Uterus (tissue), 4 donors: ENCODE measurements around the gene METTL24. TPM values are rescaled to one million over a fixed set of nuclear protein-coding genes. Genes with fewer than 3 reads are reported as not detected.

Experiments used
- DNase-seq, 2 donors: peaks; one replicate each; pipeline ENCODE4 v3.0.0-alpha.2; 2019 to 2020
- H3K27ac ChIP-seq, 2 donors: fragments of 200-600 bp; sonication (generic); 1 replicate in 1 of 2; 2 replicates in 1 of 2; pipeline ENCODE4 v1.5.1; 2016 to 2018
- H3K27me3 ChIP-seq, 2 donors: fragments of 200-600 bp; sonication (generic); one replicate each; pipeline ENCODE4 v1.5.1; 2018 to 2019; ENCODE audit warnings: control low read depth in 1 of 2
- H3K36me3 ChIP-seq, 2 donors: fragments of 200-600 bp; sonication (generic); one replicate each; pipeline ENCODE4 v1.5.1; 2019; ENCODE audit warnings: control low read depth in 1 of 2
- H3K4me1 ChIP-seq, 2 donors: fragments of 200-600 bp; sonication (generic); one replicate each; pipeline ENCODE4 v1.5.1; 2018 to 2019; ENCODE audit warnings: control low read depth in 1 of 2
- H3K4me3 ChIP-seq, 2 donors: fragments of 200-600 bp; sonication (generic); 1 replicate in 1 of 2; 2 replicates in 1 of 2; pipeline ENCODE4 v1.5.1; 2018 to 2019; ENCODE audit warnings: mild to moderate bottlenecking in 1 of 2
- H3K9me3 ChIP-seq, 2 donors: fragments of 200-600 bp; sonication (generic); one replicate each; pipeline ENCODE4 v1.5.1; 2019; ENCODE audit warnings: control low read depth in 1 of 2
- CTCF ChIP-seq, 4 experiments: fragments of 200-600 bp in 2 of 4; fragments of 450-650 bp in 2 of 4; sonication (generic) in 2 of 4; IDR thresholded peaks; one replicate each; pipeline ENCODE4 v1.5.1; 2016 to 2019; ENCODE audit warnings: antibody characterized with exemption in 4 of 4, mild to moderate bottlenecking in 2 of 4, moderate library complexity in 1 of 4
- POLR2A ChIP-seq, 2 donors: fragments of 450-650 bp; IDR thresholded peaks; one replicate each; pipeline ENCODE4 v1.6.1; 2016; ENCODE audit warnings: antibody characterized with exemption in 2 of 2, mild to moderate bottlenecking in 1 of 2, moderate library complexity in 1 of 2
- intact Hi-C: fragments of 100-400 bp; cut with DNase I; formaldehyde crosslinking; loops from one replicate; pipeline ENCODE4 v1.15.1; 2023; ENCODE audit warnings: low total_unique reads
- total RNA-seq, 4 donors: library from RNA; depleted of rRNA in 3 of 4; stranded (reverse); fragments of >200 nt in 3 of 4; gene quantifications; one replicate each; pipeline versions ENCODE4 v1.1.0 to v1.2.4, GENCODE V29; 2014 to 2023
- donor health status: DM: yes; HTN: yes; CAD: no.

The METTL24 gene
- 10 to 100 TPM in 3 of 4 donors, not detected in 1; 18.0 to 47.2 (median 30.7) TPM for total RNA-seq

- Histone ChIP-seq H3K9me3 (no peaks in the 10 kb centered on the region), H3K27me3 (no peaks in the 10 kb centered on the region), H3K4me3 (peak within 1 kb of the TSS; percentile 45 to 55), H3K27ac (peak within 1 kb of the TSS; percentile 97 to 98), H3K36me3 (no peaks in the 10 kb centered on the region), H3K4me1 (peaks cover 0 to 9% of the 10 kb centered on the region in 2 donors)
- DNase-seq: peak; percentile 31 to 55
- intact Hi-C loops: no loop called here
- TF ChIP-seq POLR2A (IDR thresholded peaks at IDR 0.05) (no peak), CTCF (IDR thresholded peaks at IDR 0.05) (peak in 3 of 4 experiments; percentile 24 to 56 (median 33))
These were observed at the start of gene METTL24 for GRCh38 chr6:110357664-110358552. METTL24 (minus strand) TSS chr6:110358349; CDS start chr6:110358272, 77 bp downstream.

- no peak overlapping the region for H3K27ac ChIP-seq
- H3K9me3 ChIP-seq: no peaks in the 10 kb centered on the region
- H3K4me3 ChIP-seq: no peak overlapping the region
- no peaks in the 10 kb centered on the region for H3K36me3 ChIP-seq
- no peaks in the 10 kb centered on the region for H3K4me1 ChIP-seq
- intact Hi-C loops: no loop called here
- TF ChIP-seq CTCF (IDR thresholded peaks at IDR 0.05) (no peak), POLR2A (IDR thresholded peaks at IDR 0.05) (no peak)
- no peak for DNase-seq
- H3K27me3 ChIP-seq: no peaks in the 10 kb centered on the region
These were observed 46.5 kb upstream of the METTL24 start for GRCh38 chr6:110404607-110405006.

GRCh38 chr6:110401585-110402176 lies 43.5 kb upstream of the METTL24 start:
- DNase-seq: no peak
- Histone ChIP-seq H3K27me3 (no peaks in the 10 kb centered on the region), H3K27ac (no peak overlapping the region), H3K9me3 (no peaks in the 10 kb centered on the region), H3K36me3 (no peaks in the 10 kb centered on the region), H3K4me3 (no peak overlapping the region), H3K4me1 (no peaks in the 10 kb centered on the region)
- intact Hi-C loops: no loop called here
- no peak for TF ChIP-seq POLR2A (IDR thresholded peaks at IDR 0.05)

GRCh38 chr6:110400208-110400607 lies 42.1 kb upstream of the METTL24 start:
- no peaks in the 10 kb centered on the region for H3K9me3 ChIP-seq
- peak in 1 of 2 donors; percentile 36 for DNase-seq
- H3K27ac ChIP-seq: peak overlapping the region; percentile 64 to 68
- no peaks in the 10 kb centered on the region for H3K36me3 ChIP-seq
- no peak for TF ChIP-seq CTCF (IDR thresholded peaks at IDR 0.05)
- TF ChIP-seq POLR2A (IDR thresholded peaks at IDR 0.05): no peak
- H3K4me3 ChIP-seq: peak overlapping the region; percentile 36 to 44
- intact Hi-C loops: no loop called here
- H3K4me1 ChIP-seq: no peaks in the 10 kb centered on the region
- no peaks in the 10 kb centered on the region for H3K27me3 ChIP-seq

- no peaks in the 10 kb centered on the region for H3K9me3 ChIP-seq
- peak in 1 of 2 donors; percentile 32 for DNase-seq
- no peaks in the 10 kb centered on the region for H3K27me3 ChIP-seq
- H3K36me3 ChIP-seq: no peaks in the 10 kb centered on the region
- TF ChIP-seq POLR2A (IDR thresholded peaks at IDR 0.05): no peak
- TF ChIP-seq CTCF (IDR thresholded peaks at IDR 0.05): no peak
- H3K4me1 ChIP-seq: no peaks in the 10 kb centered on the region
- intact Hi-C loops: loop anchor here (10.0 kb wide), 1 partner anchor 225 kb away; the partner anchor contains the start of gene WASF1
- H3K4me3 ChIP-seq: peak overlapping the region; percentile 36 to 44
- H3K27ac ChIP-seq: peak overlapping the region; percentile 64 to 68
These were observed 41.3 kb upstream of the METTL24 start for GRCh38 chr6:110399219-110400071.
